DMS79 treated with DMSO at 0.1 percent for 48 hours (cell line): ENCODE measurements around the gene TEKT5.
A peak's percentile ranks its signal among the peaks of the same experiment; 100 is the strongest.
"Not testable (repeated sequence)": the region's sequence is repeated elsewhere in the genome, so short reads cannot be mapped to it uniquely, and the experiment has no call there.

ENCODE experiments used
- DNase-seq: peaks from one replicate; lab custom pipeline; 2025; lab: John Stamatoyannopoulos, UW

Gene TEKT5

GRCh38 chr16:10658943-10659342 lies 35.8 kb downstream of the TEKT5 start:
- DNase-seq, result no peak

DNA sequence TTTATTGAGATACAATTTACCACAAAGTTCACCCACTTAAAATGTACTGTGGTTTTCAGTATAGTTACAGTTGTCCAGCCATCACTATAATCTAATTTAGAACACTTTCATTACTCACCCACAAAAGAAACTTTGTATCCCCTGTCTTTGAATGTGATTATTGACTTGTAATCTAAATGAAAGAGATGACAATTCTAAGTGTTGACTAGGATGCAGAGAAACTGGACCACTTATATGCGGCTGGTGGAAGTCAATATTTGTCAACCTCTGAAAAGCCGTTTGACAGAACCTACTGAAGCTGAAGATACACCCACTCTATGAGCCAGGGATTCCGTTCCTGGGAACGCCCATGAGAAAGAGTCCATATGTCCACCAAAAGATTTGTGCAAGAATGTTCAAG lies 36.8 kb downstream of the TEKT5 start:
- DNase-seq, result no peak

- no peak for DNase-seq
These were observed 38.1 kb downstream of the TEKT5 start for GRCh38 chr16:10656618-10657017.

- DNase-seq, result no peak
These were observed 39.2 kb downstream of the TEKT5 start for GRCh38 chr16:10655415-10655977.

DNA sequence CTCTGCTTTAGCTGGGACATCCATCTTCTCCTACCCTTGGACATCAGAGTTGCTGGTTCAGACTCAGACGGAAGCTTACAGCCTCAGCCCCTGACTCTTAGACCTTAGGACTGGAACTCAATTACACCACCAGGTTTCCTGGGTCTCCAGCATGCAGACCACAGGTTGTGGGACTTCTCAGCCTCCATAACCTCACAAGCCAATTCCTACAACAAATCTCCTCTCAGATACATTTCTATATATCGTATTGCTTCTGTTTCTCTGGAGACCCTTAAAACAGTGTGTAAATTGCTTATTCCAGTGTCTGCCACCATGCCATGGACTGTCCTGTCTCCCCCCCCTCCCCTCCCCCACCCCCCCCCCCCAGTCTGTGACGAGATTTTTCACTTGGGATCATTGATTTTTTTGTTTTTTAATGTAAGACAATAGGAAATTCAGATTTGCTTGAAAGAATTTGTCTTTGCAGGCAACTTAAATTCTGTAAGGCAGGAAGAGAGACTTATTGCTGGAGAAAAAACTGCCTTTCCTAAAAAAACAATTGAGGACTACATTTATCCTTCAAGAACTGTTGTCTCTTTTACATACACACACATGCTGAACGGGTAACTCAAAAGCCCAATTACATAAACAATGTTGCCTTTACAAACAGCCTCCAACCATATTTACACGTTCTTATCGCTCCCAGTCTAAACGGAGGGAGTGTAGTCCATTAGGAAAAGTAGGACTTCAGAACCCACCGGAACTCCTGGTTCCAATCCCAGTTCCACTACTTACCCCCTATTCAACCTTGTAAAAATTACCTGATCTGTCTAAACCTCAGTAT lies 39.9 kb downstream of the TEKT5 start:
- DNase-seq, result no peak

- peak; percentile 78 for DNase-seq
These were observed 41.8 kb downstream of the TEKT5 start for GRCh38 chr16:10652730-10653590.

DNA sequence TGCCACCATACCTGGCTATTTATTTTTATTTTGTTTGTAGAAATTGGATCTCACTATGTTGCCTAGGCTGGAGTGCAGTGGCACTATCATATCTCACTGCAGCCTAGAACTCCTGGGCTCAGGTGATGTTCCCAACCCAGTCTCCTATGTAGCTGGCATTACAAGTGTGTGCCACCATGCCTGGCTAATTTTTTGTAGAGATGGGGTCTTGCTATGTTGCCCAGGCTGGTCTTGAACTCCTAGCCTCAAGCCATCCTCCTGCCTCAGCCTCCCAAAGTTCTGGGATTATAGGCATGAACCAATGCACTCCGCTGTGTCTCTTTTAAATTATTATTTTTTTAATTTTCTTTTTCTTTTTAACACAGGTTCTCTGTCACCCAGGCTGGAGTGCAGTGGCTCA lies 45.6 kb downstream of the TEKT5 start:
- DNase-seq, result not testable (repeated sequence)

DNA sequence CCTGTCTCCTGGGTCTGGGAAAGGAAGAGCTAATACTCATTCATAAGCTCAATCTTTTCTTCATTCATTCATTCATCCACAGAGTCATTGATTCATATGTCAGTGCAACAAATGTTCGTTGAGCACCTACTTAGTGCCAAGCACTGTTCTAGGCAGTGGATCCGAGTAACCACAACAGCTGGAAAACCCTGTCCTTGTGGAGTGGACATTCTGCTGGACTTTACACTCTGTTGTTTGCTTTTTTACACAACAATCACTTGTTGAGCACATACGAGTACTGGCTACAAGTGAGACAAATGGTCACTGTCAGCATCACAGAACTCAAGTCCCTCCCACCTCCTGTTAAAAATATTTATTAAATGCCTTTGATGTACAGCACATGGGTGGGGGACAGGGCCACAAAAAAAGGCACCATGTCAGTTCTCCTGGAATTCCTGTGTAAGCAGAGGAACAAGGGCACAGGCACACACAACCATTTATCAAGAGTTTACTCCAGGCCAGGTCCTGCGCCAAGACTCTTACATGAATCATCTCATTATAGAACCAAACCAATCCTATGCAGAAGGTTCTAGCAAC lies 46.9 kb downstream of the TEKT5 start:
- DNase-seq, result no peak

DNA sequence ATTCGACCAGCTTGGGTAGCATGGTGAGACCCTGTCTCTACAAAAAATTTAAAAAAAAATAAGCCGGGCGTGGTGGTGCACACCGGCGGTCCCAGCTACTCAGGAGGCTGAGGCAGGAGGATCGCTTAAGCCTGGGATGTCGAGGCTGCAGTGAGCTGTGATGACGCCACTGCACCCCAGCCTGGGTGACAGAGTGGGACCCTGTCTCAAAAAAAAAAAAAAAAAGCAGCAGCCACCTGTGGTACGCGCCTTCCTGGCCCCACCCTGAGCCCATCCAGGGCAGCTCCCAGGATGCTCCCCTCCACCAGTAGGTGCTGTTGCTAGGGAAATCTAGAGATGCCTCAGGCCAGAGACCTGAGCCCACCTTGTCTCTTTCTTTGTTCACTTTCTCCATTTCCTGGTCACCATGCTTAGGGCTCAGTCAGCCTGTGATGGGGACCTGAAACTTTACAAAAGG lies 47.4 kb downstream of the TEKT5 start:
- DNase-seq, result no peak

GRCh38 chr16:10646581-10647263 lies 48.0 kb downstream of the TEKT5 start:
- DNase-seq, result no peak

GRCh38 chr16:10646228-10646580 lies 48.5 kb downstream of the TEKT5 start:
- no peak for DNase-seq

DNA sequence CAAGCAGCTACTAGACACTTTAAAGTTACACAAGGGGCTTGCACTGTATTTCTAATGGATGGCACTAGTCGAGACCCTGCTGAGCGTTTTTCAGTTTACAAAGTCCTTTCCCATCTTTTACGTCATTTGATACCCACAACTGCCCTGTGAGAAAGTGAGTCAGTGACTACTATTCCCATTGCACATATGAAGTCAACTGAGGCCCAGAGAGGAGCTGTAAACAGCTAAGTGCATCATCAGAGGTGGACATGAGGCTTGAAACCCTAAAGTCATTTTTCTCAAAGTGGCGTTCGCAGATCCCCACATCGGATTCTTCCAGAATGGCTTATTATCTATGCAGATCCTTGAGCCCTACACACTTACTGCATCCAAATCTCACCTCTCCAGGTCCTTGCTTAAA lies 50.6 kb downstream of the TEKT5 start:
- DNase-seq, result no peak

GRCh38 chr16:10642964-10643363 lies 51.8 kb downstream of the TEKT5 start:
- DNase-seq, result no peak

GRCh38 chr16:10641953-10642949 lies 52.5 kb downstream of the TEKT5 start:
- DNase-seq, result no peak

GRCh38 chr16:10641555-10641952 lies 53.2 kb downstream of the TEKT5 start:
- no peak for DNase-seq

GRCh38 chr16:10640934-10641333 lies 53.8 kb downstream of the TEKT5 start:
- DNase-seq, result no peak

DNA sequence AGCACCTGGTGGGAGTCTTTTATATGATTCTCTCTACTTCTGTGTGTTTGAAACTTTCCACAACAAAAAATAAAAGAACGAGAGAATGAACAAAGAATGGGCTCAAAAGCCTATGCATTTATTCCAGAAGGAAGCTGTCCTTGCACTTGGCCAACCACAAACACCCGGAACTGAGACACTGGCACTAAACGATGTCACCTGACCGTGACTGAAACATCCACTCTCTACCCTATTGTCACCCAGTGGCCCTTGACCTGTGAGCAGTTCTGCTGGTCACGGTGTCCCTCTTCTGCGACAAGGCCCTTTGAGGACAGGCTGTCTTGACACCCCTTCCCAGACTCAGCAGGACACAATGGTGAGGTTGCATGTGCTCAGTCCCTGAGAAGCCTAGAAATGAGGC lies 56.6 kb downstream of the TEKT5 start:
- DNase-seq, result no peak

- DNase-seq, result no peak
These were observed 57.2 kb downstream of the TEKT5 start for GRCh38 chr16:10637337-10638037.

DNA sequence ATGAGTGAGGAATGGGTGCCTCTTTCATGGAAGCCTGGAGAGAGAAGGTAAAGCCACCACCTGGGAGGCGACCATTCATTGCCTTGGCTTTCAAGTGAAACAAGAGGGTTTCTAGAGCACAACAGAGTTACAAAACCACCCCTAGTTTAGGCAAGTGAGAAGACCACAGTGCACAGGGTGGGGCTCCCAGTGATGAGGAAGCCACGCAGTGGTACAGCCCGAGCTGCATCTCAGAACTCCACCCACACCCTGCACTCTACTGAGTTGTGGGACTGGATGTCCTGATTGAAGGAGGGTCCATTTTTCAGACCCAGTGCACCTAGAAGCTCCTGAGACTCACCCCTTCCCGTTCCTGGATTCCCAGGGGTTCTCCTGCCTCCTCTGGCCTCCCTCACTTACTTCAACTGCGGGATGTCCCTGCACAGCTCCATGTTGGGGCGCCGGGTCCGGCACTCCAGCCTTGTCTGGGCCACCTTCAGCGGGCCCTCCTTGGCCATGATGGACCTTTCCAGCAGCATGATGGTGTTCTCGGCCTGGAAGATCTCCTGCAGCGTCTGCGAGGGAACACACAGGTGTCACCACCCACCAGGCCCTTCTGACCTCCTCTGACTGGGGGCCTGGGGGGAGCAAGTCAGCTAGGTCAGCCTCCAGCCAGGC lies 59.2 kb downstream of the TEKT5 start:
- DNase-seq, result no peak
